HG02870 (cell line): Measurements from ENCODE around the gene ZDHHC3.
A peak's percentile ranks its signal among the peaks of the same experiment; 100 is the strongest.
"Not testable (repeated sequence)": the region's sequence is repeated elsewhere in the genome, so short reads cannot be mapped to it uniquely, and the experiment has no call there.

Source experiments
- ATAC-seq: cut with Tn5 transposase; IDR thresholded peaks from one replicate; pipeline ENCODE4 v1.9.1; 2021; ENCODE audit warnings: mild to moderate bottlenecking, moderate library complexity; ENCODE audit not compliant: unreplicated experiment

The ZDHHC3 gene

DNA sequence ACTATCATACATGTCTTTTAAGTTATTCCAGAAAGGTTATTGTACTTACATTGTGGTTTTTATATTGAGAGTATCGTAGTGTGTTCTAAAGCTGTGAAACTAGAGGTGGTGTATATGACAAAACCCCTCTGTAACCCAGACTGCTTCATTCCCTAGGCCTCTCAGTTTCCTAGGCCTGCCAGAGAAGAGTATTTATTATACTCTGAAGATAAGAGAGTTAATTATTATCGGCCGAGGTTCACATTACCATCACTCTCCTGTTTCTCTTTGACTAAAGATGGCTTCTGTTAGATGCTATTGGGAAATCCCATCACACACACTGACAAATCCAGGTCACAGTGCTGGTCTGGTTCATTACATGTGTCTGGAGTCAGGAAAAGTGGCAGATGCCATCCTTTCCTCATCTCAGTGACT, 20.6 kb upstream of the ZDHHC3 start:
- no peak for ATAC-seq

DNA sequence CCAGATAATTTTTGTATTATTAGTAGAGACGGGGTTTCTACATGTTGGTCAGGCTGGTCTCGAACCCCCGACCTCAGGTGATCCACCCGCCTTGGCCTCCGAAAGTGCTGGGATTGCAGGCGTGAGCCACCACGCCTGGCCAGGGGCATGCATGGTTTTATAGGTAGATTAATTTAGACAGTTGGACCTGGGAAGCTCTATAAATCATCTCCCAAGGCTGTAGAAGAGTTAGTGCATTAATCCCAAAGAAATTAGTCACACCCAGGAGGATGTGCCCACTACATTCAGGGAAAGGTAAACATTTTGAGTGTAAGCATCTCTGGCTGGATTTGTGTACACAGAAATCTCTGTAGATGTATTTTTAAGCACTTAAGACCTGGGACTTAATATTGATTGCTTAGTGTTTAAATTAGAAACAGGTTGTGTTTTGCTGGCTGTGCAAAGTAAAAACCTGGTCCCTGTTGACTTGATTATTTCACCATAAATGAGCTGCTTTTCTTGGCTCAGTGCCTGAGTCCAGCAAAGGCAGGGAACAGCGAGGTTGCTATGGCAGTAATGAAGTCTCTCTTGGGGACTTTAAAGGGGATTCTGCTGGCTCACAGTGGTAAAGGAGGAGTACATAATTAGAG, 19.3 kb upstream of the ZDHHC3 start:
- no peak for ATAC-seq

DNA sequence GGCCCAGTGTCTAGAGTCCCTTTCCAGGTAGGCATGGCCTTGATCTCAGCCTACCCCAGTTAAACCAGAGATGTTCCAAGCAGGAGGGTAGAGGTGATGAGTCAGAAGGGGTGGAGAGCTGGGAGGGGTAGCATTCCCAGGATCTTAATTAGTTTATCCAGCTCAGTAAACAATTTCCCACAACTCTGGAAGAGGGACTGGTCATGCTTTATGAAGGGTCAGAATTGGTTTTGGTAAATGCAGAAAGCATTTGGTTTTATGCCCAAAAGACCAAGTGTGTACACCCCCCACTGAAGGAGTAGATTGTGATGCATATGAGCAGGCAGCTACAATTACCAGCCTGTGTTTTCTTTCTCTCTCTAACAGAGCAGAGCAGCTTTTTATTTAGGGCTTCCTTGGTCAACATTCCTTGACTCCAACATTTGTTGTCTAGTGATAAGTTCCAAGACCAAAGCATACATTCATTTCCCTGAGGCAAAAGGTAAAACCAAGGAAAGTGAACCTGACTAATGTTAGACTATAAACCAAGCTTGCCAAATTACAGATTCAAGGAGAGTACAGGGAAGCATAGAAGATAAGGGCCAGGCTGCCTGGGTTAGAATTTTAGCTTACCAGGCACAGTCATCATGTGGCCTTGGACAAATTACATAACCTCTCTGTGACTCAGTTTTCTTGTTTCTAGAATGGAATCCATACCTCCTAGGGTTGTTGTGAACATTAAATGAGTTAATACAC, 17.7 kb upstream of the ZDHHC3 start:
- no peak for ATAC-seq

DNA sequence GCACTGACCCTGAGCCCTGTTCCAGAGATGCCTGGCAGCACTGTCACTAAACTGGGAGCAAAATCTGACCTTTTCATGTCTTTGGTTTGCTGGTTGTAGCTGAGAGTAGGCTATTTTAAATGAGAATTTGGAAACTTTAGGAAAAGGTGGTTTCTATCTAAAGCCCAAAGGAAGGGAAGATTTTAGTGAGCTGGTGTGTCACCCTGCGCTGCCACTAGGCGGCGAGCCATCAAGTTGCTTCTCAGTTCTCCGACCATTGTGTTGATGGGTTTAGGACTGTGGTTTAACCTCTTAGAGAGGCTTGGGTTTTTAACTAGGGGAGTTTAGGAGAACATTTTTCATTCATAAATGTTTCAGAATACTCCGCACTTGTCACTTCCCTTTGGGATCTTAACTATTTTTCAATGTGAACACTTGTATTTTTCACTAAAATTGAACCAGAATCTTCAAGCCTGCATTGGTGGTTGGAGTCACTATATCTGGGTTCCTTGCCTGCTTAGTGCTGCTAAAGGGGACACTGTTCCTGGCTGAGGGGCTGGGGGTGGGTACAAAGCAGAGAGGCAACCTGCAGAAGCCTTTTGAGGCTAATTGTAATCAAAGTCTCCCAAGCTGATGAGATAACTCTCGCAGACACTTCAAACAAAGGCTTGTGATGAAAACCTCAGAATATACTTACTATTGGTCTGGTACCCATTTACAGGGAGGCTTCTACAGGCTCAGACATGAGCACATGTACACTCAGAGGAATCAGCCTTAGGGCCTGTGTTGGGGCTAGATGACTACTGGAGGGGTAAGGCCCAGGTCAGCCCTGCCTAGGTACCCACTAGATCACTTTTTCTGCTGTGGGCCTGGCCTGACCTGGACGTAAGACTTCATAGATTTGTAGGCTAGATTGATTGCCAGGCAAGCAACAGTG, 16.8 kb upstream of the ZDHHC3 start:
- no peak for ATAC-seq

DNA sequence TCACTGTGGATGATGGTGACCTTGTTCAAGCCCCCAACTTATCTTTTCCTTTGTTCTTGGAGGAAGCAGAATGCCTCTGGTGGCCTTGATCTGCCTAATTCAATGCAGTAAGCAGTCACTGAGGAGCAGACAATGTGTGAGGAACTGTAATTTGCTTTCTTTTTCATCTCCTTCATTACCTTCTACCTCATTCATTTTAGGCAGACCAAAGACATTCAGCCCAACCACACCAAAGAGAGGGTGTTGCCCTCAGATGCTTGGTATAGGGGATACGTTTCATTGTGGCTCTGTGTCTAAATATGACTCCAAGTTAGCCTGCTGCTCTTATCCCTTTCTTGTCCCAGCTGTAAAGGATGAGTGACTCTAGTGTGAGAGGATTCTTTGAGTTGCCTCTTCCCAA, 15.4 kb upstream of the ZDHHC3 start:
- ATAC-seq: no peak

DNA sequence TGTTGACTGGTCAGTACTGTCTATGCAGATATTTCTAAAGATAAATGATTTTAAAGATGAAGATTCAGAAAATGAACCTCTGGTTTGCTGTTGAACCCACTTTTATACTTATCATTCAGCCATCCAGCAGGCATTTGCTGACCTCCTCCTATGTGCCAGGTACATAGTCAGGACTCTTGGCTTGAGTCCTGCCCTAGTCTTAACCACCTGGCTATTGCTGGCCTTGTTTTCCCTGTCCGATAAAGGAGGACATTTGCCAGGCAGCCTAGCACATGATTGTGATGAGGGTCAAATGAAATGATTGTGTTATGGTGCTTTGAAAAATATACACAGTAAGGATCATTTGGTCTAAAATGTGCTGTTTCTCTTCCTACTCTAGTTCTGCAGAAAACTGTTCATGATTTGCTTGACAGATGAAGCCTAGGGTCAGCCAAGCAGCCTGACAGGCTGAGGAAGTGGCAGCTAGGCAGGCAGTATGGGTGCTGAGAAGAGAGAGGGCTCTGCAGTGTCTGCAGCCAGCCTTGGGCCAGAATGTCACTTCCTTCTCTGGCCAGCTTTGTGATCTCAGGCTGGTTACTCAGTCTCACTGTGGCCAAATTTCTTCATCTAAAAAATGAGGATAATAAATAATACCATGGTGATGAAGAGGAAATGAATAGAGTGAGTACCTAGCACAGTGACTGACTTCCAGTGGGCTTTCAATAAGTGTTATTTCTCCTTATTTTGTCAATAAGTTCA, 13.8 kb upstream of the ZDHHC3 start:
- no peak for ATAC-seq

DNA sequence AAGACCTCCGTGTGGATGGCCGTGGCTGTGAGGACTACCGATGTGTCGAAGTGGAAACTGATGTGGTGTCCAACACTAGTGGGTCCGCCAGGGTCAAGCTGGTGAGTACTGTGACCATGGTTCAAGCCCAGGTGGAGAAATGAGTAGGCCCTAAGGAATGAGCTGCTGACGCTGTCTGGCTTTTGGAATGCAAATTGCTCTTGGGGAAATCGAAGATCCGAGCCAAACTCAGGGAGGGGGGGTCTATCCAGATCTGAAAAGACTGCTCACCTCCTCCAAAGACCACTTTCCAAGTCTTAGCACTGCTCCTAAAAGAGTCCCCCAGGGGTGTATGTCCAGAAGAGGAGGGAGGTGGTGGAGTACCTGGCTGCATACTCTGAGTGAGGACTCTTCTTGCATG, 13.2 kb upstream of the ZDHHC3 start:
- ATAC-seq: no peak

DNA sequence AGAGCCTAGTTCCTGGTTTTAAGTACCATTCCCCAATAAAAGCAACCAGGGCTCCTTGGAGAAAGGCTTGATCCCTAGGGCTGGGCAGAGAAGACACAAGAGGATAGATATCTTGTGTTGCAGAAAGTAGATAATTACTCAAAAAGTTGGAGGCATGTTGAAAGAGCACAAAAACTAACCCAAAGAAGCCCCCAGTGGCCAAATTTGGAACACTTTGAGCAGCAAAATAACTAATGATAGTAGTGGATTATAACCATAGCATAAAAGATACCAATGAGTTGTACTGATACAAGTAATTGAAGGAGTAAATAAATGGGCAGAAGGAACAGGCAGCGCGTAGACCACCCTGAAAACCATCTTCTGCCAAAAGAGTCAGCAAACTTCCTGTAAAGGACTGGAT, 12.1 kb upstream of the ZDHHC3 start:
- ATAC-seq: no peak

DNA sequence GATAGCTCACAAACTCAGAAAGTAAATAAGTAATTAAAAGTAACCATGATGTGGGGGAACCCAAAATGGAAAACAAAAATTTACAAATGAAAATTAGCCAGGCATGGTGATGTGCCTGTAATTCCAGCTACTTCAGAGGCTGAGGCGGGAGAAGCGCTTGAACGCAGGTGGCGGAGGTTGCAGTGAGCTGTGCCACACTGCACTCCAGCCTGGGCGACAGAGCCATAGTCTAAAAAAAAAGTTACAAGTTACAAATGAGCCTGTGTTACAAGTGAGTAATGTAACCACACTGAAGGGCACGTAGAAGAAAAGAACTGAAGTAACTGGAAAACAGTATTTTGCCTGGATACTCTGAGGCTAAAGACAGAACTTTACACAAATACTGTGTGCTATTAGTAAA, 11.4 kb upstream of the ZDHHC3 start:
- ATAC-seq: no peak

DNA sequence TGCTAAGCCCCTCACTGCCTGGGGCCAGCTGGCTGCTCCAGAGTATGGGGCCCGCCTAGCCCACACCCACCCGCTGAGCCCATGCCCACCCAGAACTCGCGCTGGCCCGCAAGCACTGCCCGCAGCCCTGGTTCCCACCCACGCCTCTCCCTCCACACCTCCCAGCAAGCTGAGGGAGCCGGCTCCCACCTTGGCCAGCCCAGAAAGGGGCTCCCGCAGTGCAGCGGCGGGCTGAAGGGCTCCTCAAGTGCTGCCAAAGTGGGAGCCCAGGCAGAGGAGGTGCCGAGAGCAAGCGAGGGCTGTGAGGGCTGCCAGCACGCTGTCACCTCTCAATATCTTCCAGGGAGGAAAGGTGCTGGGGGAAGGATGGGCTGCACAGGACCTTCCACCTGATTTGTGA, 10.4 kb upstream of the ZDHHC3 start:
- ATAC-seq: not testable (repeated sequence)

DNA sequence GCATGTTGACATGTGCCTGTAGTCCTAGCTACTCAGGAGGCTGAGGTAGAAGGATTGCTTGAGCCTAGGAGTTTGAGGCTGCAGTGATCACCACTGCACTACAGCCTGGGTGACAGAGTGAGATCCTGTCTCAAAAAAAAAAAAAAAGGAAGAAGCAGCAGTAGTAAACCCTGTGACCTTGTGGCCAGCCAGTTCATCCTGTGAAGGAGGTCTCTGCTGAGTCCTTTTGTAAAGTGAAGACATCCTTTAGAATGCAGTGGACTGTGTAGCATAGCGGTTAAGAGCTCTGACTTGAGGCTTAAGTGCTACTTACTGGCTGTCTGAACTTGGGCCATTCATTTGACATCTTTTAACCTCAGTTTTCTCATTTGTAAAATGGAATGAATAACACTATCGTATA, 8.4 kb upstream of the ZDHHC3 start:
- ATAC-seq: peak; percentile 40

DNA sequence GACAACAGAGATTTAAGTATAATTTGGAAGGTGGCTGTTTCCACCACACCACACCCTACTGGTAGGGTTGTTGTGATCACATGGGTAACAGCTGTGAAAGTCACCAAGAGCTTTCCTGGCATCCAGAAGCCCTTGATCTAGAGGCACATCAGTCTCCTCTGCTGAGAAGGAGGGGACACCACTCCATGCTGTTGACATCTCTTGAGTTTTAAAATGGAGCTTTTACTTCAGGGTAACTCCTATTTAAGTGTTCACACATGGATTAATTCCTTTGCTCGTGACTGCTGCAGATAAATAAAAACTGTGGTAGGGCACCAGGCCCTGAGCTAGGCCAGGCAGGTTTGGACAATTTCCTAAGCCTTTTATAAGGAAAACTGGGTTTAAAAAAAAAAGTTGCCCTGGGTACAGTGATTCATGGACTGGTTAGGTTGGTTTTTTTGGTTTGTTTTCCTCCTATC, 7.5 kb upstream of the ZDHHC3 start:
- ATAC-seq: no peak

DNA sequence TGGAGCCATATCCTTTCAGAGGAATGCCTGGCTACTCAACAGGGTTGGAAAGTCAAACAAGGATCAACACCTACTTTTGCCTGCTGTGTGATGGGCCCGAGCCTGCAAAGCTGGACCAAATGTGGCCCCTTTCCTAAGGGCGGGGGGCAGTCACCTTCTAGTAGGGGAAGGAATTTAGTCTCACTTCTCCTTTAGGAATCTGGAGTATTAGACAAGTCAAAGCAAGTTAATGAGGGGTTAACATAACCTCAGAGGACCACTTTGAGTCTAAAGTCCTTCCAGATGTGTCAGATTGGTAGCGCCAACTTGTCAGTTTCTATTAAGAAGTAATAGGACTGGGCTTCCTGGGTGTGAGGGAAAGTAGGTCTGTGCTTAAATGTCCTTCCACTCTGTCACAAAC, 6.8 kb upstream of the ZDHHC3 start:
- ATAC-seq: no peak

DNA sequence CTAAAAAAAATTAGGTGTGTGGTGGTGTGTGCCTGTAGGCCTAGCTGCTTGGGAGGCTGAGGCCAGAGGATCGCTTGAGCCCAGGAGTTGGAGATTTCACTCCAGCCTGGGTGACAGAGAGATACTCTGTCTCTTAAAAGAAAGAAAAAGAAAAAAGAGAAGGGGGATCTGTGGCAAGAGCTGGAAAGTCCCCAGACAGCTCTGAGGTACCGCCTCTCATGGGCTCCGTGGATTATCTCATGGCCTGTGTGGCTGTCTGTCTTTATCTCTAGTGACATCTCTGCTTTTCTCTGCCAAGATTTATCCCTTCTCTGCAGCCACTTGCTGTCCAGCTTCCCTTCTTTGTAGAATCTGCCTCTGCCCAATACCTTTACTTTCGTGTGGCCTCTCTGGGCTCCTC, 5.8 kb upstream of the ZDHHC3 start:
- ATAC-seq: no peak

DNA sequence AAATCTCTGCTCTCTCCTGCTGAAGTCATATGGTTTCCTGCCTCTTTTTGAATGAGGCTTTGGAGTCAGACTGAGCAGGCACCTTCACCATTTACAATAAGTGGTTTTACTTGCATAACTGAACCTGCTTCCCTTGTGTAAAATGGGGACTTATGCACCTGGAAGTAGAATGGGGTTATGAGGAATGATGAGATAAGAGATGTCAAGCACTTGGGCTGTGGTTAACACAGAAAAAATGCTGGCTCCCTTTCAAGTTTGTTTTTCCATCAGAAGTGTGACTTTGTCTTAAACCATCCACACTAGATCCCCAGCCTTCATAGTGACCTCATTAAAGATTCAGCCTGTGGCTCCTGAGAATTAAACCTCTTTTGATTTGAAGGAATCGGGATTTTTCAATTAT, 5.2 kb upstream of the ZDHHC3 start:
- no peak for ATAC-seq

DNA sequence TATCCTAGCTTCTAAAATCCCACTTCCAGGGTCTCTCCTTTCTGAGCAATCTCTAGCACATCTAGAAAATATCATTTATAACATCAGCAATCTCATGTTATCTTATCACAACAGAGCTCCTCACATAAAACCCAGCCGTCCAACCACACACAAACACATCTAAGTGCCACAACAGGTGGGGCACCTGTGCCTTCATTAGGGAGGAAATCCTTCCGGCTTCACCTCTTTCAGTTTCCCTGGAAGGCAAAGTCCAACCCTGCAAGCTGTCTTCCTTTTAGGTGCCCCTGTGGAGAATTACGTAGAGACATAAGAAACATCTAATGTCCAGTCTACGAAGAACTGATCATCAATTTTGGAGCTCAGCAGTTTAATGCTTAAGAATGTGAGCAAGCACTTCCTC, 1.6 kb downstream of the ZDHHC3 start:
- no peak for ATAC-seq

DNA sequence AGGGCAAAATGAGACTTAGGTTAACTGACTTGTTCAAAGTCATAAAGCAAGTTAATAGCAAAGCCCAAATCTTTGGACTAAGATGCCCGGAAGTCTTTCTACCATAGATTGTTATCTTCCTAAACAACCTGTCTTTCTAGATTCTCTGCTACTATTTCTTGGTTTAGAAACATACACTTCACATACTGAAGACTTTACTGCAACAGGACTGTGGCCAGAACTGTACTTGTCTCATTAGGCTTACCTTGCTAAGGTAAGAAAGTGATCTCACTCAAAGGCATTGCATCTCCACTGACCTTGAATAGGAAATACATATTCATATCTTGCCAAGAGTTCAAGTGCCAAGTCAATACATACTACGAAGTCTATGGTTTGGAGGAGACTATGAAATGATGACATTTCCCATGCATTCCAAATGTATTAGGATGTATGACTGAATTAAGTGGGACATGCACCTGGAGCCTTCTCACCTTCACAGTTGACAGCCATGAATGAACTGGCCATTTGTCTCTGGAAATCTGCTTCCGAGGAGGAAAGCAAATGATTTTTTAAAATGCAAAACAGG, 5.0 kb downstream of the ZDHHC3 start:
- no peak for ATAC-seq

DNA sequence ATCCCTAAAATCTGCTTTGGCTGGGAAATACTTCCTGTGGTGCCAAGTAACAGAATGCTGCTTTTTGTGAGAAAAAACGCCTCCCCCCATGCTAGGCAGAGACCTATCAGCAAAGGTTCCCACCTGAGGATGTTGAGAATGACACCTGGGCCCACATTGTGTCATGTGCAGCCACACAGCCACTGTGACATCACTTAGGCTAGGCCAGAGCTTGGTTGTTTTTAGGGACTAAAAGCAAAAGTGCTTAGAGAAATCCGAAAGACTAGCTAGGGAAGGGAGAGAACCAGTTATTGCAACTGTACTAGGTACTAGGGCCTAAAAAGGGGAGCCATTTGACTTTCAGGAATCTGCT, 6.2 kb downstream of the ZDHHC3 start:
- ATAC-seq: no peak

DNA sequence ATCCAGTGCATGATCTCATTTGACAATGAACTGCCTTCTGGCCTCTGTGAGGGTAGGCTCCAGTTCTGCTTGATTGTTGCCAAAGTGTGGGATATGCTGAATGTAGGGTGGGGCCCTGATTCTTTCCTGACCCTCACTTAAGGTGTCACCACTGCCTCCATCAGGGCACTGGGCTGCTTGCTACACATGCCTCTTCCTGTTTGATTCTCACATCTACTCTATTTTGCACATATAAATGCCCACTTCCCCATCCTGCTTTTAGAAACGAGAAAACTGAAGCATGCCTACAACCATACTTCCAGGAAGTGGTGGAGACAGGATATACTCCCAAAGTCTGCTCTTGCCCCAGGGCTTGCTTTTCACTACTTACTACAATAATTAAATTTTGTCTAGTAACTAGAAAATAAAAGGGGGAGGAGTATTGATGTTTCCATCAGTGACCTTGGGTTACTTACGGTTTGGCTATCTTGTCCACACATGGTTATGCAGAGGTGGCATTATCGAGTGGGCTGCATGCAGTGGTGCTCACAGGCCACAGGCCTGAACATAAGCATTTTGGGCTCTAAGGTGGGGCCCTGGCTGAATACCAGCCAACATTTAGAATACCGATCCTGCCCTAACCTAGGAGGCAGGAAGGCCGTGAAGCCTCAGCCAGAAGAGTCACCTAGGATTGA, 6.7 kb downstream of the ZDHHC3 start:
- no peak for ATAC-seq

DNA sequence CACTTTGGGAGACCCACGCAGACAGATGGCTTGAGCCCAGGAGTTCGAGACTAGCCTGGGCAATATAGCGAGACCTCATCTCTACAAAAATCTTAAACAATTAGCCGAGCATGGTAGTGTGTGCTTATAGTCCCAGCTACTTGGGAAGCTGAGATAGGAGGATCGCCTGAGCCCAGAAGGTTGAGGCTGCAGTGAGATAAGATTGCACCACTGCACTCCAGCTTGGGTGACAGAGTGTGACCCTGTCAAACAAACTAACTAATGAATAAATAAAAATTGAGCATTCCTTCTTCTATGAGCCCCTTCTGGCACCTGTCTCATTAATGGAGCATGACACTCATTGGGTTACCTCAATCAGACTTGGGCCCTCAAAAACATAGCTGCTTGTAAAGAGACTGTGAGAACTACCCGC, 7.5 kb downstream of the ZDHHC3 start:
- ATAC-seq: no peak
